GM23338 (cell line): Measurements from ENCODE around the gene PIK3IP1.

ENCODE experiments used
- CTCF ChIP-seq, 2 experiments: fragments of 200-600 bp in 1 of 2; sonication (generic) in 1 of 2; conservative IDR thresholded peaks; 2 replicates each; pipeline versions ENCODE4 v1.5.1 to v1.6.1; 2016 to 2017; ENCODE audit warnings: antibody characterized with exemption in 2 of 2, low read depth in 2 of 2, mild to moderate bottlenecking in 2 of 2, moderate library complexity in 1 of 2
- EZH2phosphoT487 ChIP-seq: fragments of 200-600 bp; sonication (generic); IDR thresholded peaks from one replicate; pipeline ENCODE4 v1.8.1; 2018; ENCODE audit warnings: antibody characterized with exemption; ENCODE audit not compliant: unreplicated experiment
- REST ChIP-seq: IDR thresholded peaks from one replicate; pipeline ENCODE4 v1.6.1; 2018; ENCODE audit warnings: antibody characterized with exemption; ENCODE audit not compliant: unreplicated experiment

GRCh38 chr22:31247726-31248125 lies 44.6 kb downstream of the PIK3IP1 start:
- TF ChIP-seq REST (no peak), CTCF (conservative IDR thresholded peaks at IDR 0.05; ENCODE audit: low read depth in 2 of 2) (no peak), EZH2phosphoT487 (no peak)
